HG03097 (cell line): ENCODE results near the gene KRTAP17-1.
A peak's percentile ranks its signal among the peaks of the same experiment; 100 is the strongest.

Experiments
- ATAC-seq: cut with Tn5 transposase; IDR thresholded peaks from one replicate; pipeline ENCODE4 v1.9.1; 2021; ENCODE audit not compliant: unreplicated experiment, low FRiP score

Gene KRTAP17-1

DNA sequence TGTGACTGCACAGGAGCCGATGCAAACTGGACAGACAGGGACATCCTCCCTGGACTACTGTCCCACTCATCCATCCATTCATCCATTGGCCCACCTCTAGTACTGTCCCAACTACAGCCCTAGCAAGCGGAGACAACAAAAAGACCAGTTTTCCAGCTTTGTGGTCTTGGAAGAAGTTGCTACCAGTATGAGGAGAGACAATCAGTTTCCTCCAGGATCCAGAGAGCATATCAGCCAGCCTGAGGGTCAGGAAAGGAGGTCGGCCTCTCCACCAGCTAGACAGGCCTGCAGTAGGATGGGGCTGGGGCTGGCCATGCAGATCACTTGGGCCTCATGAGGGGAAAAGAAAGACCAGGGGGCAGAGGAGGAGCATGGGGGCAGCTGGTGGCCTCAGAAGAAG is 18.3 kb upstream of the KRTAP17-1 start:
- no peak for ATAC-seq

GRCh38 chr17:41333098-41333497 is 17.6 kb upstream of the KRTAP17-1 start:
- no peak for ATAC-seq

DNA sequence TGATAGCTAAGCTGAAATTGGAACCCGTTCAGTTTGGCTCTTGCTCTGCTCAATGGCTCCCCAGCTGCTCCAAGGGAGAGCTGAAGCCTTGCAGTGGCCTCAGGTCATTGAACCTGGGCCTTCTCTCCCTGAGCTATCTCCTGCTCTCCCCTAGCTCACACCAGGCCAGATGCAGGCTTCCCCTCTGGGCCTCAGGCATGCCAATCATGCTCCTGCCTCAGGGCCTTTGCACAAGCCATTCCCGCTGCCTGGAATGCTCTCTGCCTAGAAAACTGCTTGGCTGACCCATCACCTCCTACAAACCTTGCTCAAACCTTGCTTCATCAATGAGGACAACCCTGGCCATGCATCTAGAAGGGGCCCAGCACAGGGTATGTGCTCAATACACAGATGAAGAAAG is 16.7 kb upstream of the KRTAP17-1 start:
- no peak for ATAC-seq

DNA sequence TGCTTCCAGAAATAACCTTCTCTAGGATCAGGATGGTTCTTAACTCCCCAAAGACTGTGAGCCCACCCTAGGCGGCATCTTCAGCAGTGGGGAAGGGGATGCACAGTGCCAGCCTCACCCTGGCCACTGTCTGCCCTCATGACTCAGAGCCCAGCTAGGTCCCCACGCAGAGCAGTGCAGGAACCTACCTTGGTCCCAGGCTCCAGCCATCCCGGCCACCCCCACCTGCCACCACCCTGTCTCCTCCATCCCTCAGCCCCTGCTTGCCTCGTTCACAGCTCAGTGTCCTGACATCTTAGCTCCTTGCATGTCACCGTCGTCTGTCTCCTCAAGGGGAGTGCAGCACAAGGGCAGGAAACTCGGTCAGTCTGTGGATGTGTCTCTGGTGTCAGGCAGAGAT is 16.1 kb upstream of the KRTAP17-1 start:
- ATAC-seq: no peak

- no peak for ATAC-seq
Observed at GRCh38 chr17:41329279-41329948, 13.9 kb upstream of the KRTAP17-1 start.

DNA sequence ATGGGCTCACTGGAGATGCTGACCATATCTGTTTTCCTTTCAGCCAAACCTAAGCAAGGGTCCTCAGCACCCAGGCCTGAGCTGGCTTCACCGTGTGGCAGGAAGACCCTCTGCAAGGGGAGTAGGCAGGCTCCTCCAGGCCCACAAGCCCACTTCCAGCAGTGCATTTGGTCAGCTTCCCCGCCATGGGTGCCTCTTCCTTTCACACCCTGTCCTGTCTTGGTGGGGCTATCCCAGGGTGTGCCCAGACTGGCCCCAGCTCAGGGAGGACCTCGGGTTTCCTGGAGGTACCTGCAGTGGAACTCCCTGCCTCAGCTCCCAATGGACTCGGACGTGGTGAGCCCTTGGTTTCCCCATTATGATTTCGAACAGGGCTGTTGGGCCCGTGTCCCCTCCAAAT is 12.7 kb upstream of the KRTAP17-1 start:
- no peak for ATAC-seq

DNA sequence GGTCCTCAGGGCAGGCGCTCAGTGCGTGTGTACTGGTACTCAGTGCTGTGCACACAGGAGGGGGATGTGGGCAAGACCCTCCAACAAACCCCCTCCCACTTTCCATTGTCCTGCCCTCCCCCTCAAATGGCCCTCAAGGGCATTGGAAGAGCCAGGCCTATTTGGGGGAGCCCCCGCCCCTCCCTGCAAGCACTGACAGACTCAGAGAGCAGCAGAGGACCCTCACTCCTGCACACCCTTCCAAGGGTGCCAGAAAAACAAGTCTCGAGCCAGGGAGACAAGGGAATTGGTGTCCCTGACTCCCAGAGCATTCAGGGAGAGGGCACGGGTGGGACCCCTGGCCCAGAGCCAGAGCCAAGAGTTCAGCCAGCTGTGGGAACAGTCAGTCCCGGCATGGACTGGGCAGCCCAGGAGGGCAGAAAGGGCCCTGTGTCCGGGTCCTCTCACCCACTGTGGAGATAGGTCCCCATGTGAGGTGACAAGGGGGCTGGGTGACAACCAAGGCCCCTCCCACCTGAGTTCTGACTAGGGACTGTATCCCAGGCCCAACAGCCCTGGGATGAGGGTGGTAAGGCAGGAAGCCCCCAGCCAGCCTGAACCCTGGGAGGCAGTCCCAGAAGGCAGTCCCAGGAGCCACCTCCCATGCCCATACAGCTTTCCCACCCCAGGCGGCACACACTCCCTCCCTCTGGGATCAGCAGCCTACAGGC is 12.1 kb upstream of the KRTAP17-1 start:
- no peak for ATAC-seq

DNA sequence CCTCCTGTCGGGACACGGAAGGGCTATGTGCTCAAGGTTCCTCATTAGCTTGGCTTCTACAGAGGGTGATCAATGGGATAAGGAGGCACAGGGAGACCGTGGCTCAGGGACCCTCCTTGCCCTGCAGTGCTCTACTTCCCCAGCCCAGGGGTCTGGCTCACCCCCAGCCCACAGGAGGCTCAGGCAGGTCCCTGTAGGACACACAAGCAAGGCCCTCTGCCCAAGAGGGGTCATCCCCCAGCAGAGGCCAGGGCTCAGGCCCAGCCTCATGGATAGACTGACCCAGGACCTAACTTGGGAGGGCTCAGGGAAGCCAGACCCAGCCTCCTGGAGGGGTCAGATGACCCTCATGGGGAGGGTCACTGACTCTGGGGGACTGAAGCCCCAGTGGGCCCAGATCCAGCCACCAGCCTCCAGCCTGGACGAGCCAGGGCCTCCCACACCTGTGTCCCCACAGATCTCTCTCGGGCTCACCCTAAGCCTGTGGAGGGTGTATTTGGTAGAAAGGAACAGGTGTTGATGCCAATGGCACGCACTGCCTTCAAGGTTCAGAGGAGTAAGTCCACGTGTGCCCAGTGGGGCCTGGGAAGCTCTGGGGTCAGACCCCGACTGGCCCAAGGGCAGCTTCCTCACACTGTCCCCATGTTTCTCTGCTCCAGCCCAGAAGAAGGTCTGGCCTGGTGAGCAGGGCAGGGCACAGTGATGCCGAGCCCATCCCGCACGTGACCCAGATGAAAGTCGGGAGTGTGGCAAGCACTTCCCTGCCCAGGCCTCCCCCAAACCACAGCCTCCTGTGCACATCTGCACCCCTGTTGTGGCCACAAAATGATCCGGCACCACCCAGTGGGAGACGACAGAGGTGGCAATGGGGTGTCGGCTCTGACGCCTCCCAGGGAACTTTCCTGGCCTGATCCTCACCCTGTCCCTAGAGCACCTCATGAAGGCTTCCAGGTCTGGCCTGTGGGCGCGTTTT is 10.9 kb upstream of the KRTAP17-1 start:
- no peak for ATAC-seq

DNA sequence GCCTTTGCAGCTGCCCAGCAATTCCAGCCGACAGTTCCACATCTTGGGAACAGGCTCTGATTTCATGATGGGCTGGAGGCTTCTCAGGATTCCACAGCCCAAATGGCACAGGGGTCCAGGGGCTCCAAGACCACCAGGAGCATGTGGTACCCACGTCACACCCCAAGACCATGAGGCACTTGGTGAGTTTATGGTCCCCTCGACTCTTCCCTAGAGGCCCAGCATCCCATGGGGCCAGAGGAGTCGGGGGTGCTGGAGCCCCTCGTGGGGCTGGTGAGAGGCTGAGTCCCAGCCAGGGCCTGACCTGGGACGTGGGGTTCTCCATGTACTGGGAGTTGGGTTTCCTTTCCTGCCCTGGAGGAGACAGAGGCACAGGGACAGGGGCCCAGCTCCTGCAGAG is 10.1 kb upstream of the KRTAP17-1 start:
- no peak for ATAC-seq

- no peak for ATAC-seq
Observed at GRCh38 chr17:41325126-41325525, 9.6 kb upstream of the KRTAP17-1 start.

DNA sequence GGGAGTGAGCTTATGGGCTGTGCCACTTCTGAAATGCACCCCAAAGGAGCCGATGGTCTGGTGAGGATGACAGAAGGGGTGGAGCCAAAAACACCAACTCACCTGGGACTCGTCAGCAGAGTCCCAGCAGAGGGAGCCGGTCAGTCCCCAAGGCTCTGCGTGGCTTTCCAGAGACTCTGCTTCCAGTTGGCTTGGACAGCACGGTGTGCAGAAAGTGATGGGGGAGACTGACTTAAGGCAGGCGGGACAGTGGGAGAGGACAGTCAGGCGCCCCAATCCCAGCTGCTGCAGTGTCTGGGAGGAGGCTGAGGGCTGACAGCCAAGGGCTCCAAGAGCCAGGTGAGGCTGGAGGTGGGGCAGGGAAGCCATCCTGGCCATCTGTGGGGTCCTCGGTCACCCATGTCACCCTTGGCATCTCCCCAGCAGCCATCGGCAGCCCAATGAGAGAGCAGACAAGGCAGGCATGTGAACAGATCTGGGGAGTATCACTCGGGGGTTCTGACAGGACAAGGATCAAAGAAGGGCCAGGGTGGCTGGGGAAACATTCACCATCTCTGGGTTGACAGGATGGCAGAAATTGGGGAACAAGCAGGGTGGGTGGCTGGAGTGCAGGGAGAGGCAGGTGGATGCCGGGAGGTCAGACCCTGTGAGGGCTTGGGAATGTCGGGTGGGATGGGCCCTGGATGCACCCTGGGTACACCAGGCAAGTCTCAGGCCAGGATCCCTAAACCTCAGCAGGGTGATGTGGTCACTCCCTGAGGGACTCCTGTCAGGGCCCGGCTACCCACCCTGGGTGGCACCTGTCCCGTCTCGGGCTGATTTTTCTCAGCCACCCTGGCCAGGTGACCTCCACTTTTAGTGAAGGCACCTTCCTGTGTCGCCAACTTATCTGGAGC is 8.9 kb upstream of the KRTAP17-1 start:
- ATAC-seq: no peak

GRCh38 chr17:41322903-41323895 is 7.7 kb upstream of the KRTAP17-1 start:
- ATAC-seq: no peak

DNA sequence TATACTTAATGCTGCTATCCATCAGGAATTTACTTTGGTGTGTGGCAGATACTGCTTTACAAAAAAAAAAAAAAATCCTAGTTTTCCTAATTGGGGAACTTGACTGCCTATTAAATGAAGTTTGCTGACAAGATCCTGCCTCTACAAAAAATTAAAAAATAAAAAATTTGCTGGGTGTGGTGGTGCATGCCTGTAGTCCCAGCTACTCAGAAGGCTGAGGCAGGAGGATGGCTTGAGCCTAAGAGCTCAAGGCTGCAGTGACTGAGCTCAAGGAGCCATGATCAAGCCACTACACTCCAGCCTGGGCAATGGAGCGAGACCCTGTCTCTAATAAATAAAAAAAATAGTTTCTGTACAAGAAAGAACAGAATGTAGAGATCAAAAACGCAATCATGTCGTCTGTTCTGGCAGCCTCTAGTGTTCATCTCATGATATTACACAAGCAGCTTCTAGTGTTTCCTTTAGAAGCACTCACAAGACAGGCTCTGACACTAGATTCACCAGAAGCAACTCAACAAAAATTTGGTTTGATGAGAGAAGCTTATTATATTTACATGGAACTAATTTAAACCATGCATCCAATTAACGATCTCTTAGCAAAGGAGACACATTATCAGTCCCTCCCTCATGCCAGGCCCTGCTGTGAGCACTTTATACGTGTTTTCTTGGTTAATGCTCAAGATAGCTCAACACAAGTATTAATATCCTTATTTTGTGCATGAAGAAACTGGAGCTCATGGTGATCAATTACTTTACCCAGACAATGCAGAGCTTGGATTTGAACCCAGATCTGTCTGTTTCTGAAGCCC is 6.8 kb upstream of the KRTAP17-1 start:
- ATAC-seq: no peak

DNA sequence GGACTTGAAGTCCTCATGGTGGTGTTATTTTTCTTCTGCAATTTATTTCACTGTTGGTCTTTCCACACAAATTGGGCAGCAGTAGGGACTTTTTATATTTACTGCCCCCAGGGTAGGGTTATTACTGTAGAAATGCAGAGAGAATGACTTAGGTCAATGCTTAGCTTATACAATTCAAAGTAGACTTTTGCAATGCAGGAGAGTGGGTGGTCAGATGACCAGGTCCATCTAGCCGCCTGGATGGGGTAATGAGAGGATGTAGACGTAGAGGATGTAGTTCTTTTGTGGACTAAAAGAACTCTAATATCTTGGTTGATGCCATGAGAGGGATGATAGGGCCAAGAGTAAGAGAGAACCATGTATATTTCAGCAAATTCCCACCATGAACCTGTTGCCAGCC is 2.7 kb upstream of the KRTAP17-1 start:
- ATAC-seq: no peak

- ATAC-seq: no peak
Observed at GRCh38 chr17:41315814-41316445, 420 bp upstream of the KRTAP17-1 start.

DNA sequence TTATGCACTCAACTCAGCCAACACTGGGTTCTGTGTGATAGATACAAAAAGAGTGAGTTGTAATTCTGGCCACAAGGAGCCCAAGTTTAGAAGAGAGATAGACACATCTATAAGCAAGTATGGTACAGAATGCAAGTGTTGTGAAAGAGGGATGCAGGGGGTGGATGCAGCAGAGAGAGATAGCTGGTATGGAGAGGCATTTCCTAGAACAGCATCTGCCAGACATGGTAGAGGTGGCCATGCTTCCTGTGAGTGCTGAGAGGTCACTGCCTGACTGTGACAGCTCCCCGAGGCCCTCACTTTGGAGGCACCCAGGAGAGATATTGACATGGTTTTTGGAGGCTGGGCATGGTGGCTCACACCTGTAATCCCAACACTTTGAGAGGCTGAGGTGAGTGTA is 4.4 kb downstream of the KRTAP17-1 start:
- no peak for ATAC-seq

- peak; percentile 19 for ATAC-seq
Observed at GRCh38 chr17:41308918-41309359, 6.6 kb downstream of the KRTAP17-1 start, which contains the start of gene KRTAP16-1. TSS of gene KRTAP16-1 (minus strand) at chr17:41309309. CDS start at chr17:41309253, 56 bp downstream.
